UCSD-AML1 (cell line): ENCODE data around the gene PDE1C.
A peak's percentile ranks its signal among the peaks of the same experiment; 100 is the strongest.

Source experiments
- DNase-seq: peaks from one replicate; lab custom pipeline; 2025; ENCODE audit not compliant: unreplicated experiment; lab: John Stamatoyannopoulos, UW

The PDE1C gene

GRCh38 chr7:31856337-31856736 lies 213.9 kb downstream of the PDE1C start:
- DNase-seq = no peak

GRCh38 chr7:31855530-31855929 lies 214.7 kb downstream of the PDE1C start:
- DNase-seq = no peak

- no peak for DNase-seq
These were observed 216.8 kb downstream of the PDE1C start for GRCh38 chr7:31853380-31853779.

DNA sequence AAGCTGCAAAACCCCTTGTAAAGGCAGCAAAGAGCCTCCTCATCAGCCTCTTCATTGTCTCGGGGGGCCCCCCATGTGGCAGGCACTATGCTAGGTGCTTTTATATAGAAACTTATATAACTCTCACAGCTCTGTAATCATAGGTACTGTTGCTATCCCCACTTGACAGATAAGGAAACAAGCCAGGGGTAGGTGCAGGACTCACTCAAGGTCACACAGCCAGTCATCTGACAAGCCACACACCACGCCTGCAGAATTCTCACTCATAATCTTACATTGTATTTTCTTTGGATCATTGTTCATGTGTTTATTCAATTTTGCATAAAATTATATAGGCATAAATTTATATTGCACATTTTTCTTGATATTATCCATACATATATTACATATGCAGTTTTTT lies 217.7 kb downstream of the PDE1C start:
- no peak for DNase-seq

- DNase-seq = no peak
These were observed 219.1 kb downstream of the PDE1C start for GRCh38 chr7:31851119-31851518.

GRCh38 chr7:31850601-31851000 lies 219.6 kb downstream of the PDE1C start:
- no peak for DNase-seq

- DNase-seq = no peak
These were observed 220.1 kb downstream of the PDE1C start for GRCh38 chr7:31850066-31850465.

- DNase-seq = no peak
These were observed 234.7 kb downstream of the PDE1C start for GRCh38 chr7:31835471-31835870.

DNA sequence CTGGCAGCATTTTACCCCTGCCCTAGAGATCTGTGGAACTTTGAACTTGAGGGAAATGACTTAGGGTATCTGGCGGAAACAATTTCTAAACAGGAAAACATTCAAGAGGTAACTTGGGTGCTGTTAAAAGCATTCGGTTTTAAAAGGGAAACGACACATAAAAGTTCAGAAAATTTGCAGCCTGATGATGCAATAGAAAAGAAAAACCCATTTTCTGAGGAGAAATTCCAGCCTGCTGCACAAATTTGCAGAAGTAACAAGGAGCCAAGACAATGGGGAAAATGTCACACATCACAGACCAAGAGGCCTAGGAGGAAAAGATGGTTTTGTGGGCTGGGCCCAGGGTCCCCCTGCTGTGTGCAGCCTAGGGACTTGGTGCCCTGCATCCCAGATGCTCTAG lies 236.6 kb downstream of the PDE1C start:
- peak; percentile 16 for DNase-seq

- DNase-seq = no peak
These were observed 241.7 kb downstream of the PDE1C start for GRCh38 chr7:31828520-31828919.

GRCh38 chr7:31825576-31825975 lies 244.6 kb downstream of the PDE1C start:
- DNase-seq = no peak

GRCh38 chr7:31819031-31819430 lies 251.2 kb downstream of the PDE1C start:
- no peak for DNase-seq

GRCh38 chr7:31816810-31817209 lies 253.4 kb downstream of the PDE1C start:
- no peak for DNase-seq

DNA sequence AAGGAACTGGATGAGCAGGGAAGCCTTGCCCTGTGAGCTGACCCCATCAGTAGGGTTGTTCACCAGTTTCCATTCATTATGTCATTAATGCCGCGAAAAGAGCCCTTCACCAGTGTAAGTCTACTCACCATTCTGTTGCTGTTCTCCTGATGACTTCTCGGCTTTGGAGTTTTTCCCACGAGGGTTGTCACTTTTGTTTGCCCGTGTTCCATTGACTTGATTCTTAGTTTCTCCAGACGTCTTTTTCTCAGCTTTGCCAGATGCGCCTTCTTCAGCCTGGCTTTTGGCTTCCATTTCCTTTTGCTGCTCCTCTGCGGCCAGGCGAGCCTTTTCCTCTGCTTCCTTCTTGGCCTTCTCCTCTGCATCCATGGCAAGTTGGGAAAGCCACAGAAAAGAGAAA lies 254.4 kb downstream of the PDE1C start:
- DNase-seq = no peak

DNA sequence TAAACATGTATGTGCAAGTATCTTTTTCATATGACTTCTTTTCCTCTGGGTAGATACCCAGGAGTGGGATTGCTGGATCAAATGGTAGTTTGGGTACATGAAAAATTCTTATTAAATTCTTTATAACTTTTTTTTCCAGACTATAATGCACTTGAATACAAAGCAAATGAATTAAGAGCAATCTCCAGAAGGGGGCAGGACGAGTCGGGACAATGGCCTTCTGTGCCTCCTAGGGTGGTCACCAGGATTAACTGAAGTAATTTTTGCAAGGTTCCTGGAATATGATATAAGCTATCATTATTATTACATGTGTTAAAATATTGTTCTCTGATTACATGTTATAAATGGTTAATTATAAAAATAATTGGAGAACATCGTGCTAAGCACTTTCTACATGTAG lies 256.0 kb downstream of the PDE1C start:
- DNase-seq = peak; percentile 11

DNA sequence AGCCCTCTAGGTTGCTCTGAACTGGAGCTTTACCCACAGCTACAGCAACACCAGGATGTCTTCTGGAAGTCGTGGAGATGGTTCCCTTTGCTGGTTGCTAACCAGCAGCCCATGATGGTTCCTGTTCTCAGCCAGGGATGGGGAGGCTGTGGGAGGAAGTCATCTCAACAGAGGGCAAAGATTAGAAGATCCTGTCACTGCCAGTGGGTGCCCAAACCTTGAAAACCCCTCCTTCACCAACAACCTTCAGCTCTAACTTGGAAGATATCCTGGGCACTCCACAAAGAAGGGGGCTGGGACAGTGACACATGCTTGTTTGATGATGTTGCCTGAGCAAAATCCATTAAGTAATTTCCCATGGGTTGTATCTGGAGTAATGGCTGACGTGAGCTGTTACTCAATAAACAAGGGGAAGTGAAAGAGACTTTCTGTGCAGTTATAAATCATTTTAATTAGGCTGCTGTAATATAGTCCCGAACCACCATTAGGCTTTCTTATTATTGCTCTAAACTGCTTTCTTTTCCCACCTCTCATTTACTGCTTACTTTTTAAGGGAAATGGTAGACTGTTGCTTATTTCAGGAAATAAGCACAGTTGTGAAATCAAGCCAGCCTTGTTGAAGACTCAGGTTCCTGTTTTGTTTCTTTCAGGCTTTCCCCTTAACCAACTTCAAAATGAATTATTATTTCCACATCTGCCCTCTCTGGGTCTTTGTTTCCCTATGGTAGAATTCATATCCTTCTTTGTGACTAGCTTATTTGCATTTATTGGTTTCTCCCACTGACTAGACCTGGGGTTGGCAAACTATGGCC lies 258.4 kb downstream of the PDE1C start:
- peak; percentile 37 for DNase-seq

GRCh38 chr7:31805209-31805818 lies 264.9 kb downstream of the PDE1C start:
- DNase-seq = no peak

- DNase-seq = no peak
These were observed 273.8 kb downstream of the PDE1C start for GRCh38 chr7:31796375-31796774.

DNA sequence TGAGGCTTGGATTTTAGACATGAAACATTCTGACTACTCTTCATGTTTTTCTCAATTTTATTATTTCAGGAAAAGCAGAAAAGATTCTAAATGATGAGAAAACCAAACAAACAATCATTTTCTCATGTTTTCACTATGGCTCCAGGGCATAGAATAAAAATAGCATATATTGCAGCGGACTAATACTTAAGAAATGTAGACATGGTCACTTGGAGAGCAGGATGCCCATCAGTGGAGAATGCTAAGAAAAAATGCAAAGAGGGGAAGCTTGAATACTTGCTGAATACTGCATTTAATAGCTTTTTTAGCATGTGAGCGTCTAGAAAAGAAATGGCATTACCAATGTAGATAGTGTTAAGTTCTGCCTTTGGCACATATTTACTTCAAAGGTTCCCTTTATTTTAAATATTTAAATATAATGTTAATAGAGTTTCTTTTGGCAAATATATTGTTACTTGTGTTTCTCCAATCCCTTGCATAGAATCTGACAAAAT lies 275.3 kb downstream of the PDE1C start:
- DNase-seq = no peak

GRCh38 chr7:31791881-31792280 lies 278.3 kb downstream of the PDE1C start:
- no peak for DNase-seq

DNA sequence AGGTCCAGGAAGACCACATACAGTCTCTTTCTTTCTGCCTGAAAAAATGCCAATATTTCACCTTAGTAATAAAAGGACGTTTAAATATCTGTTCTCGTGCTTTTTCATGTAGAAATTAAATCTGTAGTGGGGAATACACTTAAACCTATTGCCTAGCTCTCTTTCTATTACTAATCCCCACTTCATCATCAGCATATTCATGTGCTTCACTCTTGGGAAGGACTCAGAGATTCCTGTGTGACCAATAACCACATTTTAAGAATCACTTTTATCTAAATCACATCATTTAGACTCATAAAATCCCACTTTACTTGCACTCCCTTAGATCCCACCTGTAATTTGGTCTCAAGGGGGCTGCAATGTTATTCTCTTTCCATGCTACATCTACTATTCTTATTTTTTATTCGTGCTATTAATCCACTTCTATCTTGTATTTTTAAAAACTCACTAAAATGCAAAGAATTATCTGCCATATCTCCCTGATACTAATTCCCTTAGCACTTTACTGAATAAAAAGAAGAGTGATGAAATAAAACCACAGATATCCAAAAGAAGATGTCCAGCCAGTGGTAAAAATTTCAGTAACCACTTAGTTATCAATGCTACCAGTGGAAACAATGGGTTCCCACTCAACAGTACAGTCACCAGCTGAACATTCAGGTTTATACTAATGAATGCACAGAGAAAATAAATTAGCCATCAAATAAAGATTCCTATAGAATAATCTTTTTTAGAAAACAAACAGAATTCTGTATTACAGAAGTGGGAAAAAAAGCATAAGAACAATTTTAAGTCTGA lies 281.1 kb downstream of the PDE1C start:
- no peak for DNase-seq

DNA sequence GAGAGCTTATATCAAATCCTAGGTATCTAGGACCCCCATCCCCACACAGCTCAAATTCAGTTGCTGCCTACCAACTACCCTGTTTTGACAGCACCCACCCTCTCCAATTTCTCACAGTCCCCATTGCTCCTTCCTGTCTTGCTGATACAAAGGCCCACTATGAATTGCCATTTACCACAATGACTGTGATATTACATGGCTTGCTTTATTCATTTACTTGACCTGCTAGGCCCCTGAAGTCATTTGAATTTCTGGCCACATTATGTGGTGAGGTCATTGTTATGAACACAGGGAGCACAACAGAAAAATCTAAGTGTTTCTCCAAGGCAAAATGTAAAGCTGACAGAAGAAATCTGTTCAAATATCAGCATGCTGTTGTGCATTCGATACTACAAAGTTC lies 281.8 kb downstream of the PDE1C start:
- no peak for DNase-seq
